GM10847 (cell line): ENCODE results near the gene GLUL.
A peak's percentile ranks its signal among the peaks of the same experiment; 100 is the strongest.

Experiments
- POLR2A ChIP-seq: IDR thresholded peaks from 2 replicates; pipeline ENCODE4 v1.6.1; 2011; ENCODE audit not compliant: insufficient read length; ENCODE audit errors: extremely low read depth

The GLUL gene

GRCh38 chr1:182391362-182392049, at the start of gene GLUL:
Gene GLUL (minus strand): TSS chr1:182391790. CDS start chr1:182388737, 3,053 bp downstream.
- TF ChIP-seq POLR2A = peak; percentile 80

- TF ChIP-seq POLR2A = no peak
Measured at GRCh38 chr1:182438326-182438725, 46.7 kb upstream of the GLUL start.

GRCh38 chr1:182433580-182433979, 42.0 kb upstream of the GLUL start:
- no peak for TF ChIP-seq POLR2A

- no peak for TF ChIP-seq POLR2A
Measured at GRCh38 chr1:182431278-182431677, 39.7 kb upstream of the GLUL start.

- no peak for TF ChIP-seq POLR2A
Measured at GRCh38 chr1:182430263-182431068, 38.9 kb upstream of the GLUL start.

- TF ChIP-seq POLR2A = no peak
Measured at GRCh38 chr1:182428043-182428442, 36.5 kb upstream of the GLUL start.

- TF ChIP-seq POLR2A = no peak
Measured at GRCh38 chr1:182426442-182427430, 35.1 kb upstream of the GLUL start.

GRCh38 chr1:182415789-182416188, 24.2 kb upstream of the GLUL start:
- no peak for TF ChIP-seq POLR2A

- TF ChIP-seq POLR2A = no peak
Measured at GRCh38 chr1:182413969-182414368, 22.4 kb upstream of the GLUL start.

- TF ChIP-seq POLR2A = no peak
Measured at GRCh38 chr1:182413486-182413885, 21.9 kb upstream of the GLUL start.

- TF ChIP-seq POLR2A = no peak
Measured at GRCh38 chr1:182410620-182411273, 19.2 kb upstream of the GLUL start.

GRCh38 chr1:182410138-182410537, 18.5 kb upstream of the GLUL start:
- TF ChIP-seq POLR2A = no peak

- TF ChIP-seq POLR2A = no peak
Measured at GRCh38 chr1:182408435-182409075, 17.0 kb upstream of the GLUL start.

GRCh38 chr1:182407724-182408123, 16.1 kb upstream of the GLUL start:
- TF ChIP-seq POLR2A = no peak
